ENCODE measurements around the gene PRDM1. TPM values are rescaled to one million over a fixed set of nuclear protein-coding genes. Genes with fewer than 3 reads are reported as not detected.

PRDM1 gene
- total RNA-seq, 2 donors from 2014 or later: 1.3 to 2.6 TPM

GRCh38 chr6:106133040-106133439, 46.9 kb downstream of the PRDM1 start:
- 76 to 86% methylated on average over 6 of the region's 6 CpGs for WGBS, 2 donors
- no peak for ATAC-seq
- Histone ChIP-seq H3K27me3 (no peaks in the 10 kb centered on the region), H3K4me3 (no peak overlapping the region), H3K36me3 (replicated peaks in 1 of 2; ENCODE audit: insufficient read depth in 1 of 2, low read depth in 2 of 2) (no peaks in the 10 kb centered on the region), H3K27ac (no peak overlapping the region), H3K4me1 (no peaks in the 10 kb centered on the region), H3K9me3 (no peaks in the 10 kb centered on the region)
- no peak for TF ChIP-seq CTCF (IDR thresholded peaks at IDR 0.05)
- no peak for TF ChIP-seq POLR2A (IDR thresholded peaks at IDR 0.05)
- intact Hi-C loops (cut with DNase I): no loop called here
- DNase-seq: no peak

- WGBS, 2 donors: 75 to 78% methylated on average over 17 of the region's 17 CpGs
- no peak overlapping the region for H3K4me3 ChIP-seq
- no peak for ATAC-seq
- no peaks in the 10 kb centered on the region for H3K9me3 ChIP-seq
- H3K27ac ChIP-seq: no peak overlapping the region
- no peak for DNase-seq
- H3K27me3 ChIP-seq: no peaks in the 10 kb centered on the region
- no peaks in the 10 kb centered on the region for H3K36me3 ChIP-seq (replicated peaks in 1 of 2; ENCODE audit: insufficient read depth in 1 of 2, low read depth in 2 of 2)
- TF ChIP-seq CTCF (IDR thresholded peaks at IDR 0.05) (no peak), POLR2A (IDR thresholded peaks at IDR 0.05) (no peak)
- H3K4me1 ChIP-seq: no peaks in the 10 kb centered on the region
- intact Hi-C loops (cut with DNase I): no loop called here
Observed at GRCh38 chr6:106134087-106134770, 48.1 kb downstream of the PRDM1 start.

GRCh38 chr6:106134906-106135634, 48.9 kb downstream of the PRDM1 start:
- no peak overlapping the region for H3K4me3 ChIP-seq
- H3K36me3 ChIP-seq (replicated peaks in 1 of 2; ENCODE audit: insufficient read depth in 1 of 2, low read depth in 2 of 2): no peaks in the 10 kb centered on the region
- H3K27ac ChIP-seq: no peak overlapping the region
- TF ChIP-seq POLR2A (IDR thresholded peaks at IDR 0.05): no peak
- TF ChIP-seq CTCF (IDR thresholded peaks at IDR 0.05): no peak
- DNase-seq: no peak
- ATAC-seq: no peak
- no peaks in the 10 kb centered on the region for H3K9me3 ChIP-seq
- 67 to 73% methylated on average over 18 of the region's 18 CpGs for WGBS, 2 donors
- no peaks in the 10 kb centered on the region for H3K27me3 ChIP-seq
- intact Hi-C loops (cut with DNase I): no loop called here
- no peaks in the 10 kb centered on the region for H3K4me1 ChIP-seq

GRCh38 chr6:106135911-106136571, 49.9 kb downstream of the PRDM1 start:
- H3K9me3 ChIP-seq: no peaks in the 10 kb centered on the region
- WGBS, 2 donors: 75 to 84% methylated on average over 8 to 16 of the region's 16 CpGs
- TF ChIP-seq CTCF (IDR thresholded peaks at IDR 0.05) (no peak), POLR2A (IDR thresholded peaks at IDR 0.05) (no peak)
- H3K27ac ChIP-seq: no peak overlapping the region
- intact Hi-C loops (cut with DNase I): no loop called here
- ATAC-seq (no peak), DNase-seq (no peak)
- H3K36me3 ChIP-seq (replicated peaks in 1 of 2; ENCODE audit: insufficient read depth in 1 of 2, low read depth in 2 of 2): no peaks in the 10 kb centered on the region
- H3K27me3 ChIP-seq: no peaks in the 10 kb centered on the region
- no peaks in the 10 kb centered on the region for H3K4me1 ChIP-seq
- no peak overlapping the region for H3K4me3 ChIP-seq

Data from body of pancreas (tissue), 4 donors.